Thyroid gland (tissue), 4 donors: Measurements from ENCODE around the gene HEXIM2.
A peak's percentile ranks its signal among the peaks of the same experiment; 100 is the strongest.

Source experiments
- POLR2A ChIP-seq, 2 donors: fragments of 450-650 bp; IDR thresholded peaks; one replicate each; pipeline ENCODE4 v1.6.1; 2017; ENCODE audit warnings: antibody characterized with exemption in 2 of 2, mild to moderate bottlenecking in 2 of 2, moderate library complexity in 1 of 2
- TF ChIP-seq, protein P1 (sequence below), 6 experiments: fragments of 200-600 bp in 3 of 6; fragments of 450-650 bp in 3 of 6; sonication (generic) in 3 of 6; IDR thresholded peaks; one replicate each; pipeline ENCODE4 v1.5.1; 2016 to 2019; ENCODE audit warnings: antibody characterized with exemption in 6 of 6, mild to moderate bottlenecking in 2 of 6, inconsistent platforms in 1 of 6, moderate library complexity in 1 of 6

DNA sequence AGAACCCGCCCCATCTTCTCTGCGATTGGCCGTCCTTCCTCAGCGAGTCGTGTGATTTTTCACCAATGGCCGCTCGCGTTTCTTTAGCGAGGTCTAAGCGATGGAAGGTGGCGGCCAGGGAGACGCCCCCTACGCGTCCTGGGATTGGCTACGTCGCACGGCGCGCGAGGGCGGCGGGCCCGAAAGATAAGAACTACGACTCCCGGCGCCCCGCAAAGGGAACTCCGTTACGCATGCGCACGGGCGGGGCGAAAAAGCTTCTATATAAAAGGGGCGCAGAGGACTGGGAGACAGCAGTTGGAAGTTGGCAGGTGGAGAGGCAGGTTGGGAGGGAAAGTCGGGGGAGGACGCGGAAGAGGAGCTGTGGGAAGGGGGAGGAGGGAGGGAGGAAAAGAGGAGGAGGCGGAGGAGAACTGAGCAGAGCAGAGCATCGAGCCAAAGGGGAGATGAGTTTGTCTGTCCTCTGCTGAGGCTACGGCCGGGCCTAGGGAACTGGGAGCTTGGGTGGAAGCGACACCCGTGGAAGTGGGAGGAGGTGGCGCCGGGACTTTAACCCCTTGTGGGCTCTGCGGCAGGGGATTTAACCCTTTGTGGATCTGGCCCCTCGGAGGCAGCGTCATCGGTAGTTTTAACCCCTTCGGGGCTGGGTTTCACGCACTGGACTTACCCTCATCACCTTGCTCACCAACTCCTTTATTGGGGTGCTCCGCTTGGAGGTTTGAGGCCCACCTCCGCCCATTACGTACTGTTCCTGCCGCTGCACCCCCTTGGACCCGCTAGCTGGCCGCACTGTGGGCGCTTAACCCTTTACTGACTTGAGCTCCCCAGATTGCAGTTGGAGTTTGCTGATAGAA lies 13.3 kb upstream of the HEXIM2 start, which contains the start of gene HEXIM1:
- TF ChIP-seq POLR2A (IDR thresholded peaks at IDR 0.05): peak; percentile 96 to 100
- TF ChIP-seq, protein P1, sequence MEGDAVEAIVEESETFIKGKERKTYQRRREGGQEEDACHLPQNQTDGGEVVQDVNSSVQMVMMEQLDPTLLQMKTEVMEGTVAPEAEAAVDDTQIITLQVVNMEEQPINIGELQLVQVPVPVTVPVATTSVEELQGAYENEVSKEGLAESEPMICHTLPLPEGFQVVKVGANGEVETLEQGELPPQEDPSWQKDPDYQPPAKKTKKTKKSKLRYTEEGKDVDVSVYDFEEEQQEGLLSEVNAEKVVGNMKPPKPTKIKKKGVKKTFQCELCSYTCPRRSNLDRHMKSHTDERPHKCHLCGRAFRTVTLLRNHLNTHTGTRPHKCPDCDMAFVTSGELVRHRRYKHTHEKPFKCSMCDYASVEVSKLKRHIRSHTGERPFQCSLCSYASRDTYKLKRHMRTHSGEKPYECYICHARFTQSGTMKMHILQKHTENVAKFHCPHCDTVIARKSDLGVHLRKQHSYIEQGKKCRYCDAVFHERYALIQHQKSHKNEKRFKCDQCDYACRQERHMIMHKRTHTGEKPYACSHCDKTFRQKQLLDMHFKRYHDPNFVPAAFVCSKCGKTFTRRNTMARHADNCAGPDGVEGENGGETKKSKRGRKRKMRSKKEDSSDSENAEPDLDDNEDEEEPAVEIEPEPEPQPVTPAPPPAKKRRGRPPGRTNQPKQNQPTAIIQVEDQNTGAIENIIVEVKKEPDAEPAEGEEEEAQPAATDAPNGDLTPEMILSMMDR (IDR thresholded peaks at IDR 0.05): no peak
